ENCODE measurements around the gene PRIM2.
"Not testable (repeated sequence)": the region's sequence is repeated elsewhere in the genome, so short reads cannot be mapped to it uniquely, and the experiment has no call there.

PRIM2 gene

GRCh38 chr6:57435475-57436160 is 118.2 kb downstream of the PRIM2 start:
- H3K27me3 ChIP-seq (ENCODE audit: insufficient read depth, insufficient read length): no peaks in the 10 kb centered on the region
- no peak overlapping the region for H3K9ac ChIP-seq (ENCODE audit: insufficient read length, low read depth)
- no peaks in the 10 kb centered on the region for H3K4me1 ChIP-seq (ENCODE audit: insufficient read depth, insufficient read length)
- DNase-seq (ENCODE audit: low read depth, low spot score): no peak
- no peak overlapping the region for H3K4me3 ChIP-seq (ENCODE audit: insufficient read length, low read depth)
- H3K36me3 ChIP-seq (ENCODE audit: insufficient read depth, insufficient read length, low read length): peaks cover 7% of the 10 kb centered on the region
- TF ChIP-seq ZNF274 (IDR thresholded peaks at IDR 0.05; ENCODE audit: low read depth, low read length): no peak
- no peak for TF ChIP-seq YY1 (IDR thresholded peaks at IDR 0.05; ENCODE audit: insufficient read depth, insufficient read length)
- TF ChIP-seq SUZ12 (IDR thresholded peaks at IDR 0.05; ENCODE audit: extremely low read depth, insufficient read depth, insufficient read length): no peak
- H3K9me3 ChIP-seq (ENCODE audit: insufficient read depth, low read length): no peaks in the 10 kb centered on the region

DNA sequence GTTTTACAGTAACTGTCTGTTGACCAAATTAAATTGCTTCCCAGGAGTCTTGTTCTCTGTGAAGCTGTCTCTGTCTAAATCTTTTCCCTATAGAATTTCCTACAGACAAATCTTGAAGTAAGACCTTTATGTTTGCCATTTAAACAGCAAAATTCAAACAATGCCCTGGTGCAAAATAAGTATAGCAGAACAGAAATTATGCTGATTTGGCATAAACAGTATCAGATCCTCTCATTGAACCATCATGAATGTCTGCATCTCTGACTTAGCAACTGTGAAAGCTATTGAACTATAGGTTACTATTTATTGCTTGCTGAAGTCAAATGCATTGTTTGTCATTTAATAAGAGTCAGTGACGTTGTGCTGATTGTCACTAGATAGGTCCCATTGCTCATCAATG is 123.3 kb downstream of the PRIM2 start:
- DNase-seq (ENCODE audit: low read depth, low spot score): not testable (repeated sequence)

DNA sequence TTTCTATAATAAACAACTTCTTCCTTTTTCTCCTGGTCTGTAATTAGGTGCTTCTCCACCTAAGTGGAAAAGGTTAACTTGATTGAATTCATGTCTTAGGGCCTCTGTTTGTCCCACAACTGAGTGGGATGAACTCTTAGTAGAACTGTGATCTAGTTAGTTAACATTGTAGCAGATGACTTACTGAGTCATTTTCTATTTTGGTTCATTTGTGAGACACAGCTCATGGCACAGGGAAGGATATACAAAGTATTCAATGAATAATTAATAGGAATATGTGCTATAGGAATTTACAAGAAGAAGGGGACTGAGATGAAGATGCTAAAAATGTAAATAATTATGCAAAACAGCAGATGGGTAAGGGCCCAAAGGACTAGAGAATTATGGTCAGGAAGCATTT is 124.7 kb downstream of the PRIM2 start:
- not testable (repeated sequence) for H3K4me3 ChIP-seq (ENCODE audit: insufficient read length, low read depth); H3K9me3 ChIP-seq (ENCODE audit: insufficient read depth, low read length); H3K9ac ChIP-seq (ENCODE audit: insufficient read length, low read depth); H3K36me3 ChIP-seq (ENCODE audit: insufficient read depth, insufficient read length, low read length); H3K4me1 ChIP-seq (ENCODE audit: insufficient read depth, insufficient read length); H3K27me3 ChIP-seq (ENCODE audit: insufficient read depth, insufficient read length); DNase-seq (ENCODE audit: low read depth, low spot score)

More for the DNA sequence above, 123.3 kb downstream of the PRIM2 start:
- H3K9ac ChIP-seq (ENCODE audit: insufficient read length, low read depth); H3K4me3 ChIP-seq (ENCODE audit: insufficient read length, low read depth); H3K9me3 ChIP-seq (ENCODE audit: insufficient read depth, low read length); H3K36me3 ChIP-seq (ENCODE audit: insufficient read depth, insufficient read length, low read length); H3K4me1 ChIP-seq (ENCODE audit: insufficient read depth, insufficient read length); H3K27me3 ChIP-seq (ENCODE audit: insufficient read depth, insufficient read length): not testable (repeated sequence)

GRCh38 chr6:57443181-57443580 is 125.8 kb downstream of the PRIM2 start:
- not testable (repeated sequence) for H3K9ac ChIP-seq (ENCODE audit: insufficient read length, low read depth); DNase-seq (ENCODE audit: low read depth, low spot score); H3K36me3 ChIP-seq (ENCODE audit: insufficient read depth, insufficient read length, low read length); H3K9me3 ChIP-seq (ENCODE audit: insufficient read depth, low read length); H3K4me1 ChIP-seq (ENCODE audit: insufficient read depth, insufficient read length); H3K27me3 ChIP-seq (ENCODE audit: insufficient read depth, insufficient read length); H3K4me3 ChIP-seq (ENCODE audit: insufficient read length, low read depth)

DNA sequence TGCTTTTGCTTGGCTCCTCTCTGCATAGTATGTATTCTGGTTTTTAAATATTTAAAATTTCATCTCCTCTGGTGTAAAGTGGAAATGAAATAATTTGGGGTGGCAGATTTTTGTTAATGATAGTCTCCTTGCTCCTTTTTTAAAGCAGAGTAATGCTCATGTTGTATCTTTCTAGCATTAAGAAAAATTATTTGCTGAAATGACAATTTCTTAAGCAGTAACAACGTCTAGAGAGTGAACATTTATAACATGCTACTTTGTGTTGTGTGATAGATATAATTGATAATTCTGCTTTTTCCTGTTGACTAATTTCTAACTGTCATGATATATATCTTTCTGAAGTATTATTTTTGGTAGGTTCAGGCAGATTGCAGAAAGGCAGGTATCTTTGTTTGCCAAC is 127.4 kb downstream of the PRIM2 start:
- H3K36me3 ChIP-seq (ENCODE audit: insufficient read depth, insufficient read length, low read length); DNase-seq (ENCODE audit: low read depth, low spot score); H3K27me3 ChIP-seq (ENCODE audit: insufficient read depth, insufficient read length); H3K9me3 ChIP-seq (ENCODE audit: insufficient read depth, low read length); H3K4me3 ChIP-seq (ENCODE audit: insufficient read length, low read depth); H3K9ac ChIP-seq (ENCODE audit: insufficient read length, low read depth); H3K4me1 ChIP-seq (ENCODE audit: insufficient read depth, insufficient read length): not testable (repeated sequence)

DNA sequence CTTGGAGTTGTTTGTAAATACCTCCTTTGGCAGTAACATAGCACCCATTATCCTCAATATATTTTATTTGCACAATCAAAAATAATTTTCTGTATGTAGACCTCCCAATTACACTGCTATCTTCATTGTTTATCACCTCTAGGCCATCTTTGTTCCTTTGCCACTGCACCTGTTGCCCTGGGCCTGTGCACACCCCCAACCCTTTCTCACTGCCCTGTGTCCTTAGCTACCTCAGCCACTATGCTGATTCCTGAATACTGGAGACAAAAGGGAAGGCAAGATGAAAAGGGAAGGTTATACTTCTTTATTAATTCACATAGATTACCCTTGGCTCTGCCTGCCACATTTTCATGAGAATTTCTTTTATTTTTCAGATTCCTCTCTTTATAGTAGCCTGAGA is 127.9 kb downstream of the PRIM2 start:
- not testable (repeated sequence) for DNase-seq (ENCODE audit: low read depth, low spot score); H3K4me1 ChIP-seq (ENCODE audit: insufficient read depth, insufficient read length); H3K27me3 ChIP-seq (ENCODE audit: insufficient read depth, insufficient read length); H3K9ac ChIP-seq (ENCODE audit: insufficient read length, low read depth); H3K36me3 ChIP-seq (ENCODE audit: insufficient read depth, insufficient read length, low read length); H3K9me3 ChIP-seq (ENCODE audit: insufficient read depth, low read length); H3K4me3 ChIP-seq (ENCODE audit: insufficient read length, low read depth)

DNA sequence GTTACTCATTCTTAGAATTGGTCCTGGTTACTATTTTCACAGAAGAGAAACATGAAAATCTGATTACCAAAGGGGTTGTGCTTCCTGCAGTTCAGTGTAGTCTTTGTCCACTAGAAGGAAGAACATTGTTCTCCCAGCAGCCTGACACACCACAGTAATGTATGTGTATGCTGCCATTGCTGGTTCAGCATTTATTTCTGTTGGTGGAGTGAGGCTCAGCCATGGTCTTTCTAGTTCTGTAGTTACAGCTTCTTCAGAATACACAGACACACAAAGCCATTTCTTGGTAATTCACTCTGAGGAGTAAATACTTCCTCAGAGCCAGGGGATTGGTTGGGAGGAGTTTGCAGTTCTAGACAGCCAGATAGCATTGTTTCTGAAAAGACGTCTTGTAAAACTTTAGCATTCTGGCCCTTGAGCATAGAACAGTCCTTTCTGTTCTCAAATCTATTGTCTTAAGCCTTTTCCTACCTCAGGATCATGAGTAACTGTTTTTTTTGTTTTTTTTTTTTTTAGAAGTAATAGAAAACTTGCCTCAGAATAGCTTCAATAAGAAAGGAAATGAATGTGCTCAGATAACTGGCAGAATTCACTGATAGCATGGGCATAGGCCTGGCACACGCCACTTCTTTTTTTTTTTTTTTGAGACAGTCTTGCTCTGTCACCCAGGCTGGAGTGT is 128.5 kb downstream of the PRIM2 start:
- H3K4me3 ChIP-seq (ENCODE audit: insufficient read length, low read depth); H3K36me3 ChIP-seq (ENCODE audit: insufficient read depth, insufficient read length, low read length); H3K9ac ChIP-seq (ENCODE audit: insufficient read length, low read depth); H3K27me3 ChIP-seq (ENCODE audit: insufficient read depth, insufficient read length); H3K9me3 ChIP-seq (ENCODE audit: insufficient read depth, low read length); DNase-seq (ENCODE audit: low read depth, low spot score); H3K4me1 ChIP-seq (ENCODE audit: insufficient read depth, insufficient read length): not testable (repeated sequence)

- not testable (repeated sequence) for H3K27me3 ChIP-seq (ENCODE audit: insufficient read depth, insufficient read length); H3K9me3 ChIP-seq (ENCODE audit: insufficient read depth, low read length); H3K4me1 ChIP-seq (ENCODE audit: insufficient read depth, insufficient read length); H3K4me3 ChIP-seq (ENCODE audit: insufficient read length, low read depth); H3K36me3 ChIP-seq (ENCODE audit: insufficient read depth, insufficient read length, low read length); DNase-seq (ENCODE audit: low read depth, low spot score); H3K9ac ChIP-seq (ENCODE audit: insufficient read length, low read depth)
These were observed 132.2 kb downstream of the PRIM2 start for GRCh38 chr6:57449496-57450066.

DNA sequence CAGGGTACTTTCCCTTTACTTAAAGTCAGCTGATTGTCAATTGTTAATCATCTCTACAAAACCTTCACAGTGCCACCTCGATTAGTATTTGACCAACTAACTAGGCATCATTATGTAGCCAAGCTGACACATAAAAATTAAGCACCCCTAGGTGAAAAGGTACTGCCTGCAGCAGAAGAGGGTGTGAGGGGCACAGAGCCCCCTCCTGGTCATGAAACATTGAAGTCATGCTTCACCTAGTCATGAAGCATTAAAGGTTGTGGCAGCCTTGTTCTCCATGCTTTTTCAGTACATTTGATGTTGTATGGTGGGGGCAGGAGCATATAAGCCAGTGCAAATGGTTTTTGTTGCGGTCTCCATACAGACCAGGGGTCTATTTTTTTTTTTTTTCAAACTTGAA is 142.4 kb downstream of the PRIM2 start:
- H3K27me3 ChIP-seq (ENCODE audit: insufficient read depth, insufficient read length); DNase-seq (ENCODE audit: low read depth, low spot score); H3K36me3 ChIP-seq (ENCODE audit: insufficient read depth, insufficient read length, low read length); H3K9ac ChIP-seq (ENCODE audit: insufficient read length, low read depth); H3K9me3 ChIP-seq (ENCODE audit: insufficient read depth, low read length); H3K4me1 ChIP-seq (ENCODE audit: insufficient read depth, insufficient read length); H3K4me3 ChIP-seq (ENCODE audit: insufficient read length, low read depth): not testable (repeated sequence)

GRCh38 chr6:57461022-57461421 is 143.6 kb downstream of the PRIM2 start:
- H3K4me3 ChIP-seq (ENCODE audit: insufficient read length, low read depth); H3K36me3 ChIP-seq (ENCODE audit: insufficient read depth, insufficient read length, low read length); DNase-seq (ENCODE audit: low read depth, low spot score); H3K4me1 ChIP-seq (ENCODE audit: insufficient read depth, insufficient read length); H3K9ac ChIP-seq (ENCODE audit: insufficient read length, low read depth); H3K27me3 ChIP-seq (ENCODE audit: insufficient read depth, insufficient read length); H3K9me3 ChIP-seq (ENCODE audit: insufficient read depth, low read length): not testable (repeated sequence)

DNA sequence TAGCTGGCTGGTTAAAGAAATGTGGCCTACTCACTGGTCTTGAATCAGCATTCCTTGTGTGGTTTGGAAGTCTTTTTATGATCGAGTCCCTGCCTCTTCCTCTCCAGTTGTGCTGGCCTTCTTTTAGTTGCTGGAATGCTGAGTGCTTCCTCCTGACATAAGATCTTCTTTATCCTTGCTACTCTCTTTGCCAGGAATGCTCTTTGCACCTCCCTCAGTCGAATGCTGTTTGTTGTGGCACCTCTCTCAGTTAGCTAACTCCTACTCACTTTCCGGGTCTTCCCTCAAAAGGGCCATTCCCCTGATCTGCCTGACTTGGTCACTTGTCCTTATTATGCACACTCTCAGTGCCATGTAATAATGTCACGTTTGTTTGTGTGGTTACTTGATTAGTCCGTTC is 146.4 kb downstream of the PRIM2 start:
- not testable (repeated sequence) for H3K27me3 ChIP-seq (ENCODE audit: insufficient read depth, insufficient read length); H3K4me3 ChIP-seq (ENCODE audit: insufficient read length, low read depth); H3K36me3 ChIP-seq (ENCODE audit: insufficient read depth, insufficient read length, low read length); H3K9ac ChIP-seq (ENCODE audit: insufficient read length, low read depth); DNase-seq (ENCODE audit: low read depth, low spot score); H3K4me1 ChIP-seq (ENCODE audit: insufficient read depth, insufficient read length); H3K9me3 ChIP-seq (ENCODE audit: insufficient read depth, low read length)

Data from NT2/D1 (cell line).